Bronchial epithelial cell (primary cell): ENCODE results near the gene ITM2C. TPM values are rescaled to one million over a fixed set of nuclear protein-coding genes. Genes with fewer than 3 reads are reported as not detected.

Source experiments
- DNase-seq: peaks from one replicate; pipeline ENCODE4 v3.0.0-alpha.2; 2010; ENCODE audit warnings: low read depth
- FAIRE-seq: peaks from 2 replicates; lab custom pipeline; 2011; peaks lifted over from hg19 to GRCh38; lab: Jason Lieb, UNC
- H3K27me3 ChIP-seq: 2 replicates; pipeline ENCODE4 v1.5.1; 2011; ENCODE audit warnings: low read length; ENCODE audit not compliant: control insufficient read depth, insufficient read depth
- H3K36me3 ChIP-seq: 2 replicates; pipeline ENCODE4 v1.5.1; 2011; ENCODE audit warnings: low read length; ENCODE audit not compliant: control insufficient read depth, insufficient read depth
- H3K4me3 ChIP-seq: 2 replicates; pipeline ENCODE4 v1.5.1; 2011; ENCODE audit warnings: mild to moderate bottlenecking, low read depth, low read length, control low read depth
- total RNA-seq: library from RNA; depleted of rRNA; stranded (reverse); fragments of >200 nt; gene quantifications from 2 replicates; pipeline ENCODE4 v1.2.1, GENCODE V29; 2014
- TF ChIP-seq, protein P1 (sequence below): IDR thresholded peaks from 2 replicates; pipeline ENCODE4 v1.5.1; 2011; ENCODE audit warnings: mild to moderate bottlenecking, moderate library complexity, low read length, control low read depth, inconsistent platforms; ENCODE audit not compliant: insufficient read depth, severe bottlenecking

Gene ITM2C
- total RNA-seq, 1 donor from 2014 or later, result 20.3 TPM

DNA sequence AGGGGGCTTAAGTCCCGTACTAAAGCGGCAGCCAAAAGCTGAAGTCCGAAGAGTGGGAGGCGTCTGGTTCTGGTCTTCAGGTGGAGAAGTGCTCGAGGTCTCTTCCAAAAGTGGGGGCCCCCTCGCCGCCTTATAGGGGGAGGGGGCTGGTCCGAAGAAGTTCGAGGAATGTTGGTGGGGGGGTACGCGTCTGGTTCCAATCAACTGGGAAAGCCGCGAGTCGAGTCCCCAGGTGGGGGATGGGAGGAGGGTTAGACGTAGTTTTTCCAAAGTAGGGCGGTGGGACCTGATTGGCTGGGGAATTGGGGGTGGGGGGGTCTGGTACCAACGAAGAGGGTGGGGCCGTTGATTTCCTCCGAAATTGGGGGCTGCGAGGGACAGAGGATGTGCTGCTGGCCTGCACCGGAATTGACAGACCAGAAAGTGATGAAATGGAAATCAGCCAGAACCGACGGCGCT lies 594 bp downstream of the ITM2C start:
- Histone ChIP-seq H3K36me3 (no peaks in the 10 kb centered on the region), H3K27me3 (peaks cover 6% of the 10 kb centered on the region), H3K4me3 (peak overlapping the region; percentile 51)
- DNase-seq (no peak), FAIRE-seq (no peak)
- TF ChIP-seq, protein P1, sequence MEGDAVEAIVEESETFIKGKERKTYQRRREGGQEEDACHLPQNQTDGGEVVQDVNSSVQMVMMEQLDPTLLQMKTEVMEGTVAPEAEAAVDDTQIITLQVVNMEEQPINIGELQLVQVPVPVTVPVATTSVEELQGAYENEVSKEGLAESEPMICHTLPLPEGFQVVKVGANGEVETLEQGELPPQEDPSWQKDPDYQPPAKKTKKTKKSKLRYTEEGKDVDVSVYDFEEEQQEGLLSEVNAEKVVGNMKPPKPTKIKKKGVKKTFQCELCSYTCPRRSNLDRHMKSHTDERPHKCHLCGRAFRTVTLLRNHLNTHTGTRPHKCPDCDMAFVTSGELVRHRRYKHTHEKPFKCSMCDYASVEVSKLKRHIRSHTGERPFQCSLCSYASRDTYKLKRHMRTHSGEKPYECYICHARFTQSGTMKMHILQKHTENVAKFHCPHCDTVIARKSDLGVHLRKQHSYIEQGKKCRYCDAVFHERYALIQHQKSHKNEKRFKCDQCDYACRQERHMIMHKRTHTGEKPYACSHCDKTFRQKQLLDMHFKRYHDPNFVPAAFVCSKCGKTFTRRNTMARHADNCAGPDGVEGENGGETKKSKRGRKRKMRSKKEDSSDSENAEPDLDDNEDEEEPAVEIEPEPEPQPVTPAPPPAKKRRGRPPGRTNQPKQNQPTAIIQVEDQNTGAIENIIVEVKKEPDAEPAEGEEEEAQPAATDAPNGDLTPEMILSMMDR, result no peak

DNA sequence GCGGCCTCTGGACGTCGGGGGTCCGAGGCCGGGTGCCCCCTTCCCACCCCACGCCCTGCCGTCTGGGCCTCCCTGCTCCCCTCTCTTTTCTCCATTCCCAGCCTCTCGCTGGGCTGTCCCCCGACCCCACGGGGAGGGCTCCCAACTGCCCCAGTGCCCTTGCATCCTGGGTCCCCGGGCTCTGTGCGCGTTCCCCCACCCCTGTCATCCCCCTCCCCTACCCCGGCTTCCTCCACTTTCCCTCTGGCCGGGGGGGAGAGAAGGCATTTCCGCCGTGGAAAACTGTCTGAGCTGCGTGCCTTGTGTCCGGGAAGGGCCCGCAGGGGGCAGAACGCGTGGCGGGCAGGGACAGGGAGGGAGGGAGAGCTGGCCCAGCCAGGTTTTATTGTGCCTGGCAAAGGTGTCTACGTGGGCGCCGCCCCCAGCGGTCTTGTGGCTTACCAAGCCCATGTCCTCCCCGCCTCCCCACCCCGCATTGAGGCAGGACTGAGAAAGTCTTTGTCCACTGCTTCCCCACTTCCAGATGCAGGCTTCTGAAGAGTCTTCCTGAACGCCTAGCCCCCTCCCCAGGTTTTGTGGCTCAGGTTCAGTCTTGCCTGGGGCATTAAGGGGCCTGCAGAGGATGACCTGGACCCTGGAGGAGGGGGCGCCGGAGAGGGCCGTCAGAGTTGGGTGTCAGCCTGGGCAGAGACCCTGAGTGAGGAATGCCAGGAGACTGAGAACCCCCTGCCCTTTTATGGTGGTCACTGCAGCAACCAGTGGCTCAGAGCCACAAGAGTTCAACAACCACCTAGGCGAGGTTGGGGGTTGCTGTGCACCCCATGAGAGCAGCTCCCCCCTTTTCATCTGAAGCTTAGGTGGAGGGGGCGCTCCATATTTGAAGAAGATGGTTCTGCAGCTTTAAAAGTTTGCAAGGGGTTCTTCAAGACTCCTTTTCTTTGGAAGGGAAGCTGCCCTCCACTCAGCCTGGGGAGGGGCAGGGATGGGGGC lies 1.3 kb downstream of the ITM2C start:
- no peak for FAIRE-seq
- DNase-seq, result no peak
- Histone ChIP-seq H3K36me3 (no peaks in the 10 kb centered on the region), H3K27me3 (peaks cover 6% of the 10 kb centered on the region), H3K4me3 (no peak overlapping the region)
- TF ChIP-seq, protein P1, result peak; percentile 14

DNA sequence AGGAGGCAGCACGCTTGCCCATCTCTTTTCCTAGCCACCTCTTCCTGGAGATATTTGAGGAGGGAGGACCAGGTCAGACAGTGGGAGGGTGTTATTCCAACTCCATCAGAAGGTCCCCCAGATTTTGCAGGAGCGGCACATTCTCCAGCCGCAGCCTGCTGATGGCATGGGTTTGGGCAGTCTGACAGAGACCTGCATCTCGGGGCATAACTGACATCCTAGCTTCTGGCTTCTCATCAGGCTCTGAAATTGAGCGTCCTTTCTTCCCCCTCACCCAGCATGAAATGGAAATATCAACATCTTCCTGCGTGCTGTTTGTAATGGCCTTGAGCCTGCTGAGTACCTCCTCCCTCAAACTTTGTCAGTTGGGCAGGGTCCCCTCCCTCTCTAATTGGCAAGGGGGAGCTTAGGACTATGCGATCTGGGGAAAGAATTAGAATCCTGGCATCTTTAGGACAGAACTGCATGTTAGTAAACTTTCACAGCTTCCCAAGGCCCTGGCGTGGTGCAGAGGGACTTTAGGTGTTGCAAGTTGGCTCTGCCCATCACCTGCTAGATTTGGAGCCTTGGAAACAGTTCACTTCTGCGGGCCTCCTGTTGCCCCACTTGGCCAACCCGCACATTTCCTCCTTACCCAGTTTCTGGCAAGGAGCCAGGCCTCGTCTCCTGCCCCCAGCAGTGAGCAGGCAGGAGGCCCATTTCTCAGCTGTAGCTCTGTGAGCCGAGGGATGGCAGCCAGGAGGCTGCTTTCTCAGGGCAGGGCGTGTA lies 2.2 kb downstream of the ITM2C start:
- TF ChIP-seq, protein P1, result no peak
- FAIRE-seq (no peak), DNase-seq (no peak)
- H3K27me3 ChIP-seq, result peaks cover 6% of the 10 kb centered on the region
- no peaks in the 10 kb centered on the region for H3K36me3 ChIP-seq
- no peak overlapping the region for H3K4me3 ChIP-seq

DNA sequence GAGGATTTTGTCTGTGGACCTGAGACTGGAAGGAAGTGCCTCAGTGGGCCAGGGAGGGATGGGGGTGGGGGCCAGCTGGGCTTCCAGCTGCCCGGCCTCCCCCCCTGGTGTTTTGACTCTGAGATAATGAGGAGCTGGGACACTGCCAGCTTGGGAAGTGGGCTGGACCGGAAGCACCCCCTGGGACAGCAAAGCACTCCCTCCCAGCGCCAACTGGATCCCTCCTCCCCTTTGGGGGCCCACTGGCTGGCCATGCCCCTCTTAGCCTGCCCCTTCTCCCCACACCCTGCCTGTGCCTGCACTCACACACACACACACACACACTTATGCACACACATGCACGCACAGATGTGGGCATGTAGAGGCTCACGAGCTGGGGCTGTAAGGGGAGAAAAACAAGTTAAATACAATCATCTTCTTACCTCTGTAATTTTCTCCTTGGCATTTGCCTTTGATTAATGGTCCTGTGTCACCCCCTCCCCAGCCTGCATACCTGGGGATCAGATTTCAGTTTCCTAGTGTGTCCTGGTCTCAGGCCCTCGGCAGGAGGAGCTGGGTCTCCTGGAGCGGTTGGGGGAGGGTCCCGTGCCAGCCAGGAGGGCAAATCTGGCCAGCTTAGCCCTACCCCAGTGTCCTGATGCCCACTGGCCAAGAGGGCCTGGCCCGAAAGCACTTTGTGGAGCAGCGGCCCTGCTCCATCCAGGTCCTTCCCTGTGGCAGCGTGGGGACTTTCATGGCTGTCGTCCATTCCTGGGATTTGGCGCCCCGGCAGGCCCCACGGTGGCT lies 3.6 kb downstream of the ITM2C start:
- Histone ChIP-seq H3K36me3 (no peaks in the 10 kb centered on the region), H3K4me3 (no peak overlapping the region), H3K27me3 (peaks cover 6% of the 10 kb centered on the region)
- FAIRE-seq (no peak), DNase-seq (no peak)
- TF ChIP-seq, protein P1, result no peak

DNA sequence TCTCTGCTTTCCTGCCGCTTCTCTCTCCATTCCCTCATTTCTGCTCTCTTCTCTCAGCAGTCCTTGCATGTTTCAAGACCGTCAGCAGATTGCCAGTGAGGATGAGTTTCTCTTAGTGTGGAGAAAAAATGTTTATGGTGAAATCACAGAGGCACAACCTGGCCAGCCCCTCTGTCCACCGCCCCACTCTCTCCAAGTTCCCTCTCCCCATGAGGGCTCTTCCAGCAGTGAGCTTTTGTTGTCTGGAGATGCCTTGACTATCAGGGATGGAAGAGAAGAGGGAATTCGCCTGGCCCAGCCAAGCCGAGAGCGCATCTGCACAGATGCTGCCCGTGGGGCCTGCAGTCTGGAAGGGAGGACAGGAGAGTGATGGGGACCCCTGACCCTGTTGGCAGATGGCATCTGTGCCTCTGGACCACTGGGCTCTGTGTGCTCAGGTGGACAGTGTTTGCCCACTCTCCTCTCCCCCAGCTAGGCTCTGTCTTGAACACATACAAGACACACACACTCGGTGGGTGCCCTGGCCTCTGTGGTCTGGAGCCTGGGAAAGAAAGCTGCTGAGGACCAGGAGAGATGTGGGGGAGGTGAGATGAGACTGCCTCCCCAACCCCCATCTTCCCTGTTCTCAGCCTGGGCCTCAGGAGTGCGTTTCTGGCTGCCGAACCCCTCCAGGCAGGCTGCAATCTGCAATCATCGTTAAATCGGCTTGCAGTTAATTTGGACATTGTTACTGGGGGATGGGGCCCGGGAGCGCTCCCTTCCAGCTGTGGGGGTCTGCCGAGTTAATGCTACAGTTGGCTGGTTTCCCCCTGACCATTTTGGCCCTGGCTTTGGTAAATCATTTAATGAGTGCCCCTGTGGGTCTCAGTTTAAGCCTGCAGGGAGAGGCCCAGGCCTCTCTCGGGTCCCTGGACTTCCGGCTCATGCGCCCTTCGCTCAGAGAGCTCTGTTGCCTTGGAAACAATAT lies 4.5 kb downstream of the ITM2C start:
- no peak for FAIRE-seq

More for the DNA sequence above, 4.5 kb downstream of the ITM2C start:
- TF ChIP-seq, protein P1, result no peak
- no peak for DNase-seq
- H3K27me3 ChIP-seq, result peaks cover 4% of the 10 kb centered on the region
- no peaks in the 10 kb centered on the region for H3K36me3 ChIP-seq
- no peak overlapping the region for H3K4me3 ChIP-seq
